ENCODE measurements around the gene RNF220. TPM values are rescaled to one million over a fixed set of nuclear protein-coding genes. Genes with fewer than 3 reads are reported as not detected.
A peak's percentile ranks its signal among the peaks of the same experiment; 100 is the strongest.

RNF220 gene
- total RNA-seq, 4 donors from 2014 or later = 54.2 to 94.0 (median 88.8) TPM

GRCh38 chr1:44630116-44630515 is 225.1 kb downstream of the RNF220 start:
- TF ChIP-seq, protein P1, sequence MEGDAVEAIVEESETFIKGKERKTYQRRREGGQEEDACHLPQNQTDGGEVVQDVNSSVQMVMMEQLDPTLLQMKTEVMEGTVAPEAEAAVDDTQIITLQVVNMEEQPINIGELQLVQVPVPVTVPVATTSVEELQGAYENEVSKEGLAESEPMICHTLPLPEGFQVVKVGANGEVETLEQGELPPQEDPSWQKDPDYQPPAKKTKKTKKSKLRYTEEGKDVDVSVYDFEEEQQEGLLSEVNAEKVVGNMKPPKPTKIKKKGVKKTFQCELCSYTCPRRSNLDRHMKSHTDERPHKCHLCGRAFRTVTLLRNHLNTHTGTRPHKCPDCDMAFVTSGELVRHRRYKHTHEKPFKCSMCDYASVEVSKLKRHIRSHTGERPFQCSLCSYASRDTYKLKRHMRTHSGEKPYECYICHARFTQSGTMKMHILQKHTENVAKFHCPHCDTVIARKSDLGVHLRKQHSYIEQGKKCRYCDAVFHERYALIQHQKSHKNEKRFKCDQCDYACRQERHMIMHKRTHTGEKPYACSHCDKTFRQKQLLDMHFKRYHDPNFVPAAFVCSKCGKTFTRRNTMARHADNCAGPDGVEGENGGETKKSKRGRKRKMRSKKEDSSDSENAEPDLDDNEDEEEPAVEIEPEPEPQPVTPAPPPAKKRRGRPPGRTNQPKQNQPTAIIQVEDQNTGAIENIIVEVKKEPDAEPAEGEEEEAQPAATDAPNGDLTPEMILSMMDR (IDR thresholded peaks at IDR 0.05) = no peak
- no peak for ATAC-seq (ENCODE audit: low FRiP score)
- no peak for DNase-seq (ENCODE audit: low spot score)

DNA sequence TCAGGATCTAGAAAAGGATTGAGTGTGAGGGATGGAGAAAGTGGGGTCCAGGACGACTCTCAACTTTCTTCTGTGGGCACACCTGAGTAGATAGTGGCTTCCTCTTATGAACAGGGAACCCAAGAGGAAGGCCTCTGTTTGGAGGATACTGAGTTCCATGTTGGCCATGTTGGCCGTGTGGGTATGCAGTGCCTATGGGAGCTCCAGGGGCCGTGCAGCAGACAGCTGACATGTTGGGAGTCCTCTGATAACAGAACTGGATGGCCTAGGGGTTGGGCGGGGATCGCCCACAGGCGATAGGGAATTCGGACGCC is 226.2 kb downstream of the RNF220 start:
- no peak for DNase-seq (ENCODE audit: low spot score)
- no peak for ATAC-seq (ENCODE audit: low FRiP score)
- TF ChIP-seq, protein P1 (IDR thresholded peaks at IDR 0.05) = no peak

DNA sequence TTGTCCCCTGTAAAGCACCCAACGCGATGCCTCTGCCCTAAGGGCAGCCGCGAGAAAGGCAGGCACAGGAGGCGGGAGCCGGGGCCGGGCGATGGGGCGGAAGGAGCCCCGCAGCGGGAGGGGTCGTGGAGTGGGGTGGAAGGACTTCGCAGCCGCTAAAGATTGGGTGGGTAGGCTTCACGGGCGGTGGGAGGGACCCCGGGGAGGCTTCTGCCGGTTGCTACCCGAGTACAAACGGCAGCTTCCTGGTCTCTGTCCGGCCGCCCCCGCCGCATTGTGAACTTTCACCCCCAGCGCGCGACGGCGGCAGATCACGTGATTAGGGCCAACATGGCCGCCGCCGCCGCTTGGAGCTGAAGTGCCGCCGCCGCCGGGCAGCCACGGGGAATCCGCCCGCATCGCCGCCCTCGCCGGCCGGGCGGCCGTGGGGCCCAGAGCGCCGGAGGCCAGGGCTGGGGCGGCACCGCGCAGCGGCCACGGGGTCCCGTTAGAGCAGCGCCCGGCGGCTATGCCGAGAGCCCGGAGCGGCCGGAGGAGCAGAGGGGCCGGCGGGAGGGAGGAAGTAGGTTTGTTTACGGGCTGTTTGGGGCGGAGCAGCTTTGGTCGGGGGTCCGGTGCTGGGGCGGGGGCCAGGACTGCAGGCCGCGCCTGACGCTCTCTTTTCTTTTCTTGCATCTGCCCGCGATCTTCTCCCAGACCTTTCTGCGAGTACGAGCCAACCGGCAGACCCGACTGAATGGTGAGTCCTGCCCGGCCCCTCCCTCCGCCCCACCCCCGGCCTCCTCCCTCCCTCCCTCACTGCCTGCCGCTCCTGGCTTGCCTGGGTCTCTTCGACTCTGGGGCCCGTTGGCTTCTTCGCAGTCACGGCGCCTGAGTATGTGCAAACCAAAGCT is 226.8 kb downstream of the RNF220 start:
- TF ChIP-seq, protein P1 (IDR thresholded peaks at IDR 0.05) = no peak
- peak; percentile 89 for DNase-seq (ENCODE audit: low spot score)
- peak; percentile 89 for ATAC-seq (ENCODE audit: low FRiP score)

- no peak for DNase-seq (ENCODE audit: low spot score)
- TF ChIP-seq, protein P1 (IDR thresholded peaks at IDR 0.05) = no peak
- ATAC-seq (ENCODE audit: low FRiP score) = no peak
These were observed 227.5 kb downstream of the RNF220 start for GRCh38 chr1:44632598-44632997.

DNA sequence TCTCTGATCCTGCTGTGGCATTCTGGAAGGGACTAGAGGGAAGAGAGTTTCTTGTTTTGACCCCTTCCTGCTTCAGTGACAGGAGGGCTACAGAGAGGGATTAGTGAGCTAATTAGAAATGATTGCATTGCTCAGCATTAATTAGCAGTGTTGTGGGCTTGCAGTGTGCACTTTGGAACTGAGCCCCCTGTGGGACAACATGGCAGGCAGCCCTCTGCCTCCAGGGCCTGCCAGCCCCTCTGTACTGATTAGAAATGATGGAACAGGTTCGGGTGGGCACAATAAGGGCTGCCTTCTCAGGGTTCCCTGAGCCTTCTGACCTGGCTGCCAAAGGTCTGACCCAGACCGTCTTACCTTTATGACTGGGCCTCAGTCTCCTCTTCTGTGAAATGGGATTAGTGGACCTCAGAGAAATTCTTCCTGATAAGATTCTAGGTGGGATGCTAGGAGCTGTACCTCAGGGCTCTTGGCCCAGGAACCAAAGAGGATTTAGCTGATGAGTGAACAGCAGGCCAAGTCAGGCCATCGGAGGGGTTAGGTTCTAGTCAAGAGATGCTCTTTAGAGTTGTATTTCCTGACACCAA is 229.6 kb downstream of the RNF220 start:
- ATAC-seq (ENCODE audit: low FRiP score) (no peak), DNase-seq (ENCODE audit: low spot score) (no peak)
- TF ChIP-seq, protein P1 (IDR thresholded peaks at IDR 0.05) = no peak

DNA sequence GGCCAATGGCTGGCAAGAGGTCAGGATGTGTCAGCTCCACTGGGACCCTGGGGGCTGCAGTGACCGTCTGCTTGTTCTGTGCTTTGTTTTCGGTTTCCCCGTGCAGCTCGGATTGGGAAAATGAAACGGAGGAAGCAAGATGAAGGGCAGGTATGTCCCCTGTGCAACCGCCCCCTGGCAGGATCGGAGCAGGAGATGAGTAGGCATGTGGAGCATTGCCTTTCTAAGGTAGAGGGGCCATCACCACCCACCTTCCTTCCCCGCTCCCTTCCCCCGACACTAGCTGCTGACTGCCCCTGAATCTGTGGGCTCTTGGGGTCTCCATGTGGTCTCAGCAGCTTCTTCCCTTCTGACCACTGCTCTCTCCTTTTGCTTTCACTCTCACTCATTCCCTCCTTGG is 230.4 kb downstream of the RNF220 start:
- TF ChIP-seq, protein P1 (IDR thresholded peaks at IDR 0.05) = no peak
- ATAC-seq (ENCODE audit: low FRiP score) = no peak
- DNase-seq (ENCODE audit: low spot score) = no peak

Data from omental fat pad (tissue), 4 donors.